HG03460 (cell line): ENCODE measurements around the gene DNMBP.

Experiments used
- ATAC-seq: cut with Tn5 transposase; IDR thresholded peaks from one replicate; pipeline ENCODE4 v1.9.1; 2021; ENCODE audit not compliant: unreplicated experiment

Gene DNMBP

GRCh38 chr10:100009793-100010676 lies at the start of gene DNMBP:
DNMBP (minus strand) TSS chr10:100009947; CDS start chr10:99972124, 37,823 bp downstream.
- ATAC-seq, result peak; percentile 65

GRCh38 chr10:100057948-100058347 lies 48.2 kb upstream of the DNMBP start:
- no peak for ATAC-seq

- no peak for ATAC-seq
Measured at GRCh38 chr10:100053686-100054460, 44.1 kb upstream of the DNMBP start.

GRCh38 chr10:100046021-100046486 lies 36.3 kb upstream of the DNMBP start:
- peak; percentile 59 for ATAC-seq

- ATAC-seq, result no peak
Measured at GRCh38 chr10:100045592-100045991, 35.8 kb upstream of the DNMBP start.

GRCh38 chr10:100043796-100044195 lies 34.0 kb upstream of the DNMBP start:
- no peak for ATAC-seq

- no peak for ATAC-seq
Measured at GRCh38 chr10:100043344-100043743, 33.6 kb upstream of the DNMBP start.

GRCh38 chr10:100041306-100042002 lies 31.7 kb upstream of the DNMBP start:
- no peak for ATAC-seq

GRCh38 chr10:100038561-100039071 lies 28.9 kb upstream of the DNMBP start:
- no peak for ATAC-seq

GRCh38 chr10:100037758-100038315 lies 28.1 kb upstream of the DNMBP start:
- ATAC-seq, result no peak

- no peak for ATAC-seq
Measured at GRCh38 chr10:100036850-100037249, 27.1 kb upstream of the DNMBP start.

GRCh38 chr10:100033766-100034418 lies 24.1 kb upstream of the DNMBP start:
- no peak for ATAC-seq

- no peak for ATAC-seq
Measured at GRCh38 chr10:100027416-100027815, 17.7 kb upstream of the DNMBP start.

GRCh38 chr10:100025576-100025975 lies 15.8 kb upstream of the DNMBP start:
- ATAC-seq, result no peak

GRCh38 chr10:100024748-100025147 lies 15.0 kb upstream of the DNMBP start:
- ATAC-seq, result no peak

- no peak for ATAC-seq
Measured at GRCh38 chr10:100022403-100022802, 12.7 kb upstream of the DNMBP start.

- ATAC-seq, result no peak
Measured at GRCh38 chr10:100021322-100021721, 11.6 kb upstream of the DNMBP start.

- ATAC-seq, result no peak
Measured at GRCh38 chr10:100020886-100021253, 11.1 kb upstream of the DNMBP start.

GRCh38 chr10:100020142-100020885 lies 10.6 kb upstream of the DNMBP start:
- ATAC-seq, result peak; percentile 82

GRCh38 chr10:100019787-100020141 lies 10.0 kb upstream of the DNMBP start:
- no peak for ATAC-seq
